HG03135 (cell line): Measurements from ENCODE around the gene CHN1.

Experiments used
- ATAC-seq: cut with Tn5 transposase; IDR thresholded peaks from one replicate; pipeline ENCODE4 v1.9.1; 2021; ENCODE audit warnings: mild to moderate bottlenecking, moderate library complexity; ENCODE audit not compliant: unreplicated experiment

Gene CHN1, protein sequence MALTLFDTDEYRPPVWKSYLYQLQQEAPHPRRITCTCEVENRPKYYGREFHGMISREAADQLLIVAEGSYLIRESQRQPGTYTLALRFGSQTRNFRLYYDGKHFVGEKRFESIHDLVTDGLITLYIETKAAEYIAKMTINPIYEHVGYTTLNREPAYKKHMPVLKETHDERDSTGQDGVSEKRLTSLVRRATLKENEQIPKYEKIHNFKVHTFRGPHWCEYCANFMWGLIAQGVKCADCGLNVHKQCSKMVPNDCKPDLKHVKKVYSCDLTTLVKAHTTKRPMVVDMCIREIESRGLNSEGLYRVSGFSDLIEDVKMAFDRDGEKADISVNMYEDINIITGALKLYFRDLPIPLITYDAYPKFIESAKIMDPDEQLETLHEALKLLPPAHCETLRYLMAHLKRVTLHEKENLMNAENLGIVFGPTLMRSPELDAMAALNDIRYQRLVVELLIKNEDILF

GRCh38 chr2:175004980-175005732 is at the start of gene CHN1:
Gene CHN1 (minus strand): TSS chr2:175005381. CDS start chr2:175004912, 469 bp downstream.
- peak; percentile 74 for ATAC-seq

DNA sequence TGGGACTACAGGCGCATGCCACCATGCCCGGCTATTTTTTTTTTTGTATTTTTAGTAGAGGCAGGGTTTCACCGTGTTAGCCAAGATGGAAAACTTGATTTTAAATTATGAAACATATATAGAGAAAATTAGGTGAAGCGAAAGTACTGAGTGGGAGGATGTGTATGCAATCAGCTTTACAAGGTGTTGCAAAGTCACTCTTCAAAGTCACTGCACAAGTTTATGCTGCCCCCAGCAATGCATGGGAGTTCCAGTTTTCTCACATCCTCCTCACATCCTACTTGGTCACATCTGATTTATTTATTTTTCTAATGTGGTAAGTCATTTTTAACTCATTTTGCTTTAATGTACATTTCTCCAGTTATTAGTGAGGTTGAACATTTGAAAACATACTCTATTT is 49.2 kb upstream of the CHN1 start:
- ATAC-seq, result no peak

DNA sequence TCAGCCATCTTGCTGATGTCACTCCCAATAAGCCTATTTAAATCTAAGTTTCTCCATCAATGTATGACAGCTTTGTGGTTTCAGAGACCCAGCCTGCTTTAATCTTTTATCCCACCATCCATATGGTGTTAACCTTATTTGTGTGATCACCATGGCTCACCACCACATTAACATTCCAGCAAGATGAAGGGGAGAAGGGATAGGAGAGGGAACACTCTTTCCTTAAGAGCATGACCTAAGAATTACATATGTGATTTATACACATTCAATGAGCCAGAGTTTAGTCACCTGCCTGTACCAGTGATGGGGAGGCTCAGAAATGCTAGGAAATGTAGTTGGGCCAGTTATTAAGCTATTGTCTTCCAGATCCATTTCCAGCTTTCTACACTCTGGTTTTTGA is 44.5 kb upstream of the CHN1 start:
- no peak for ATAC-seq

DNA sequence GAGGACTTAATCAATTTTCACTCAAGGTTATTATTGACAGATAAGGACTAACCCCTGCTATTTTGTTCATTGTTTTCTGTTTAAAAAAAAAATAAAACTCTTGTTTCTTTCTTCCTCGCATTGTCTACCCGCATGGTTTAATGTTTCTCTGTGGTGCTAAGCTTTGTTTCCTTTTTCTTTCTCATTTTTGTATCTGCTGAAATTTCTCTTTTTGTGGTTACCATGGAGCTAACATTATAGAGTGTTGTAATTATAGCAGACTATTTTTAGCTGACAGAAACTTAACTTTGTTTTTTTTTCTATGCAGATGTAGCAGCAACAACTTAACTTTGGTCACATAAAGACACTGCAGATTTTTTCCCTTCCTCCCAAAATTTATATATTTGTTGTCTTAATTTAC is 43.1 kb upstream of the CHN1 start:
- peak; percentile 77 for ATAC-seq

DNA sequence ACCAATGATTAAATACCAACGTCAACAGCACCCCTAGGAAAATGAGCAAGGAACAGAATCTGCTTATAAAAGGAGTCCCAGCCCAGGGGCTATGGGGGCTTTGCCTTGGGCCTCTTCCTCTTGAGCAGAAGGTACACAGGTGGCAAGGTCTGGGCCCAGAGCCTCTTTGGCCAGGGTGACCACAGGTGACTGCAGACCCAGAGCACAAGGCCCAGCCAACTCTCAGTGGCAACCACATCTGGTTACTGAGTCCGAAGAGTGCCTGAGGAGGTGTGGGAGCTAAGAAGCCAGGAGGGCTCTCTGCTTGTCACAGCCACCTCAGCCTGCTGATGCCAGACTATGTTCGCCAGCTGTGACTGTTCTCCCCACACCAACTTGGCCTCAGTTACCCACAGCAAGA is 34.3 kb upstream of the CHN1 start:
- no peak for ATAC-seq

GRCh38 chr2:175039031-175039430 is 33.9 kb upstream of the CHN1 start:
- ATAC-seq, result no peak

- ATAC-seq, result no peak
Observed at GRCh38 chr2:175037941-175038340, 32.8 kb upstream of the CHN1 start.

GRCh38 chr2:175036582-175037018 is 31.4 kb upstream of the CHN1 start:
- peak; percentile 65 for ATAC-seq

DNA sequence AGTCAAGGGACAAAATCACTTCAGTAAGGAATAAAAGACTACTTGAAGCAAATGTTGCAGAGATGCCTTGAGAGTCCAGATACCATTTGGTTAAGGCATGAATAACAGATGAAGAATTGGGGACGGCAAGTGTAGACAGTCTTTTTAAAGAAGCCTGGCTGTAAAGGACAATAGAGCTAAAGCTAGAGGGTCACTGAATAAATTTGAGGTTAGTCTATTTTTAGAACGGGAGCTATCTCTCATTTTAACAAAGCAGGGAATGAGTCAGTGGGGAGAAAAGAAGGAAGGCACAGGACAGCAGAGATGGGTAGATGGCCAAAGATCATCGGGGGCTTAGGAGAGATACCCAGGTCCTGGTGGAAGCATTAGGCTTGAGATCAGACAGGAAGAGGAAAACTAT is 30.6 kb upstream of the CHN1 start:
- ATAC-seq, result no peak

DNA sequence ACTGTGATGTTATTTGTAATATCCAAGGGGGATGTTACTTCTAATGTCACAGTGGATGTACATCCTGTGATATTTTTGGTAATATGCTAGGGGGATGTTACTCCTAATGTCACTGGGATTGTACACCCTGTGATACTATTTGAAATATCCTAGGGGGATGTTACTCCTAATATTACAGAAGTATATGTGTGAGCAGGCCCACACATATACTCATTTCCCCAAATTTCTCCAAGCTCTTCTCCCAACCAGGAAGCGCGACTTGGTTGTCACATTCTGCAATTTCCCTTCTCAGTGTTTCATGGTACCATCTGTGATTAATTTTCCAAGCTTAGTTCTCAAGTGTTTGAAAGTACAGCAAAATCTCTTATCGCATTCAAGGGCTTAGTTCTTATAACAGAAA is 29.5 kb upstream of the CHN1 start:
- no peak for ATAC-seq

- ATAC-seq, result no peak
Observed at GRCh38 chr2:175030380-175031271, 25.4 kb upstream of the CHN1 start.

DNA sequence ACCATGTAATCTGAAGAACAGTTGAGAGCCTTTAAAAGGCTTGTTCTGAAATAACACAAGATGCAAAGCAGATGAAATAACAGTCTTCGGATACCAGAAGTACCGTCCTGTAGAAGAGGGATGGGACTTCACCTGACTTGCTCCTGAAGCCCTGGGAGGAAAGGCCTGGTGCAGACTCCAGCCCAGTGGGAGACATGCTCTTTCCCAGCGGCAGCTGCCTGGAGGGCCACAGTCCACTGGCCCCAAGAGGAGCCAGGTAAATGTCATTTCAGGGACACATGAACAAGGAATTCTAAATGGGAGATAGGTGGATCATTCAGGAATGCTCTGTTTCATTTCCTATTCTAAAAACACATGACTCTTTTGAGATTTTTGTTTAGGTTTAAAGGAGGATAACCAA is 22.6 kb upstream of the CHN1 start:
- no peak for ATAC-seq

GRCh38 chr2:175026385-175026784 is 21.2 kb upstream of the CHN1 start:
- ATAC-seq, result no peak

- no peak for ATAC-seq
Observed at GRCh38 chr2:175025946-175026345, 20.8 kb upstream of the CHN1 start.

GRCh38 chr2:175025233-175025632 is 20.1 kb upstream of the CHN1 start:
- no peak for ATAC-seq

GRCh38 chr2:175022923-175023322 is 17.7 kb upstream of the CHN1 start:
- no peak for ATAC-seq

- no peak for ATAC-seq
Observed at GRCh38 chr2:175019566-175020327, 14.6 kb upstream of the CHN1 start.

- no peak for ATAC-seq
Observed at GRCh38 chr2:175017618-175018414, 12.6 kb upstream of the CHN1 start.

DNA sequence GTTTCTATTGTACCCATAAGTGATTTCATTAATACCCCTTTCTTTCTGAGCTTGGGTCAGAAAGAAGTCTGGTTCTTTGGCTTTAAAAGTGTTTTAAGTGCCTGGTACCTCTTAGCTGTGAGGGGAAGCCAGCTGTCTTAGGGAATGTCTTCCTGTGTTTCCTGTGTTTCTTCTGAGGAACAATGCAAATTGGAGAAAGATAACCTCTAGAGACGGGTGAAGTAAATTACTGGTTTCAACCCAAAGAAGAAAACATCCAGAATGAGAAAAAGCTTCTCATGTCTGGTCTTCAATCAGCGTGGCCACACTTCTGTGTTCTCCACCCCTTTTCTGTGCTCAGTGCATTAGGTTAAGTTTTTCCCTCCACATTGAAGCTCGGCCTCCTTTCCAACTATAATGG is 10.2 kb upstream of the CHN1 start:
- no peak for ATAC-seq

- no peak for ATAC-seq
Observed at GRCh38 chr2:175012516-175012915, 7.3 kb upstream of the CHN1 start.
